NCI-H2171 treated with DMSO at 0.1 percent for 48 hours (cell line): ENCODE measurements around the gene HMSD.

Experiments
- DNase-seq: peaks from one replicate; lab custom pipeline; 2025; lab: John Stamatoyannopoulos, UW

Gene HMSD

GRCh38 chr18:63956755-63957154 is 7.7 kb downstream of the HMSD start:
- DNase-seq, result no peak

GRCh38 chr18:63960891-63961290 is 11.8 kb downstream of the HMSD start:
- DNase-seq, result no peak

- no peak for DNase-seq
Observed at GRCh38 chr18:63961435-63961980, 12.4 kb downstream of the HMSD start.

- DNase-seq, result no peak
Observed at GRCh38 chr18:63962137-63962536, 13.0 kb downstream of the HMSD start.

- peak; percentile 48 for DNase-seq
Observed at GRCh38 chr18:63963615-63964256, 14.6 kb downstream of the HMSD start.

GRCh38 chr18:63964908-63965307 is 15.8 kb downstream of the HMSD start:
- DNase-seq, result no peak

- DNase-seq, result no peak
Observed at GRCh38 chr18:63965716-63966330, 16.7 kb downstream of the HMSD start.

GRCh38 chr18:63969942-63970808 is 21.1 kb downstream of the HMSD start, which contains the start of gene SERPINB8:
TSS of gene SERPINB8 (plus strand) at chr18:63970081. CDS start at chr18:63978309, 8,228 bp downstream.
- DNase-seq, result peak; percentile 93

- DNase-seq, result no peak
Observed at GRCh38 chr18:63970809-63971205, 21.7 kb downstream of the HMSD start.

- DNase-seq, result no peak
Observed at GRCh38 chr18:63971320-63972001, 22.4 kb downstream of the HMSD start.

GRCh38 chr18:63972002-63972376 is 22.9 kb downstream of the HMSD start:
- DNase-seq, result no peak

GRCh38 chr18:63974991-63975390 is 25.9 kb downstream of the HMSD start:
- no peak for DNase-seq

GRCh38 chr18:63975628-63976027 is 26.5 kb downstream of the HMSD start:
- DNase-seq, result peak; percentile 19

GRCh38 chr18:63977040-63977439 is 27.9 kb downstream of the HMSD start:
- no peak for DNase-seq

- peak; percentile 52 for DNase-seq
Observed at GRCh38 chr18:63979409-63979920, 30.4 kb downstream of the HMSD start.

GRCh38 chr18:63980027-63980426 is 30.9 kb downstream of the HMSD start:
- DNase-seq, result no peak

GRCh38 chr18:63980896-63981460 is 31.9 kb downstream of the HMSD start:
- no peak for DNase-seq

GRCh38 chr18:63981719-63982118 is 32.6 kb downstream of the HMSD start:
- no peak for DNase-seq

- DNase-seq, result no peak
Observed at GRCh38 chr18:63982361-63982760, 33.3 kb downstream of the HMSD start.

GRCh38 chr18:63986885-63987284 is 37.8 kb downstream of the HMSD start:
- no peak for DNase-seq

GRCh38 chr18:63987743-63988142 is 38.6 kb downstream of the HMSD start:
- DNase-seq, result no peak
